Measurements from ENCODE around the gene ARID1B. TPM values are rescaled to one million over a fixed set of nuclear protein-coding genes. Genes with fewer than 3 reads are reported as not detected.

ARID1B gene
- total RNA-seq, 1 donor from 2014 or later: 79.1 TPM

DNA sequence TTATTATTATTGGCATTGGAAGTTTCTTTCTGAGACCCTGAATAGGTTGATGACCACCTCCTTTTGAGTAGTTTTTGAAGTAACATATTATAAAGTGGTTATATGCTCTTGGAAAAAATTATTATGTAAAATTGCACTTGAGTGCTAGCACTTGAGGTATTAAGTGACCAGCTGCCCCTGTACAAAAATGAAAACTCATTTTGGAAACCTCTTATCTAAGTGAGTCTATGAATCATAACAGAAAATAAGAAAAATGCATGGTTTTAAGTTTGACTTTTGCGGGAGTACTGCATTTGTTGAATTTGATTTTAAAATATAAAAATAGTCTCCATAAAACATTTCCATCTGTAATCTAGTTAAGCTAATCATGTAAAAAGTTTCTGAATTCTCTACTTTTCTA lies 297.8 kb downstream of the ARID1B start:
- intact Hi-C loops (cut with micrococcal nuclease): loop anchor here (1.0 to 5.0 kb wide), 3 partner anchors 19 to 98 kb away; no protein-coding TSS in a partner anchor
- no peak overlapping the region for H3K27ac Mint-ChIP-seq
- H3K4me1 Mint-ChIP-seq (ENCODE audit: low read depth): peaks cover 56% of the 10 kb centered on the region
- H3K4me3 Mint-ChIP-seq: no peak overlapping the region
- DNase-seq (ENCODE audit: low spot score): no peak
- no peaks in the 10 kb centered on the region for H3K27me3 Mint-ChIP-seq (ENCODE audit: insufficient read depth)
- peaks cover 12% of the 10 kb centered on the region for H3K36me3 Mint-ChIP-seq (ENCODE audit: low read depth)
- no peaks in the 10 kb centered on the region for H3K9me3 Mint-ChIP-seq

DNA sequence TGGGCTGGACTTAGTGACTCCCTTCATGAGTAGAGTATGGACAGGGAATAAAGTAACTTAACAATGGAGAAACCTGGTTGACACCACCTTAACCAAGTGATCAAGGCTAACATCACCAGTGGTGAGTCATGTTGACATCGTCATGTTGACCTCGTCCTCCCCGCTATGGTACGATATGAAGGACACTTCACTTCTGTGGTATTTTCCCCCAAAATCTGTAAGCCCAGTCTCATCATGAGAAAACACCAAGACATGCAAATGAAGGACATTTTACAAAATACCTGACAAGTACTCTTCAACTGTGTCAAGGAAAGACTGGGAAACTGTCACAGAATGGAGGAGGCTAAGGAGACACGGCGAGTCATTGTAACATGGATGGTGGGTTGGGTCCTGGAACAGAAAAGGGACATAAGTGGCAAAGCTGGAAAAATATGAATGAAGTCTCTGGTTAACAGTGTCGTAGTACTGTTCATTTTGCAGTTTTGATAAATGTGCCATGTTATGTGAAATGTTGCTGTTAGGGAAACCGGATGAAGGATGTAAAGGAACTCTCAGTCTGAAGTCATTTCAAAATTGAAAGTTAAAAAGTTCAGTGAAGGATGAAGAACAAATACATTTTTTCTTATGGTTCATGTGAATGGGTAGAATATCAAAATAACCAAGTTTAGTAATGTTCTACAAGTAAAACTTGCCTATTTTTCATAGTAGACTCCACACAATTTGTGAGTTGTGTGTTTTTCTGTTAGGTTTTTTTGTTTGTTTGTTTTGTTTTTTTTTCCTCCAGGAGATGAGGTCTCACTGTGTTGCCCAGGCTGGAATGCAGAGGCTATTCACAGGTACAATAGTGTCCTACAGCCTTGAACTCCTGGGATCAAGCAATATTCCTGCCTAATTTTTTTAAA lies 298.6 kb downstream of the ARID1B start:
- Mint-ChIP-seq H3K4me3 (peak overlapping the region; percentile 71), H3K4me1 (ENCODE audit: low read depth) (peaks cover 49% of the 10 kb centered on the region), H3K36me3 (ENCODE audit: low read depth) (peaks cover 14% of the 10 kb centered on the region), H3K9me3 (no peaks in the 10 kb centered on the region), H3K27ac (peak overlapping the region; percentile 99), H3K27me3 (ENCODE audit: insufficient read depth) (no peaks in the 10 kb centered on the region)
- DNase-seq (ENCODE audit: low spot score): peak; percentile 4
- intact Hi-C loops (cut with micrococcal nuclease): loop anchor here (1.0 to 5.0 kb wide), 6 partner anchors 7 to 98 kb away; no protein-coding TSS in a partner anchor

GRCh38 chr6:157076451-157076822 lies 299.3 kb downstream of the ARID1B start:
- peak overlapping the region; percentile 99 for H3K27ac Mint-ChIP-seq

DNA sequence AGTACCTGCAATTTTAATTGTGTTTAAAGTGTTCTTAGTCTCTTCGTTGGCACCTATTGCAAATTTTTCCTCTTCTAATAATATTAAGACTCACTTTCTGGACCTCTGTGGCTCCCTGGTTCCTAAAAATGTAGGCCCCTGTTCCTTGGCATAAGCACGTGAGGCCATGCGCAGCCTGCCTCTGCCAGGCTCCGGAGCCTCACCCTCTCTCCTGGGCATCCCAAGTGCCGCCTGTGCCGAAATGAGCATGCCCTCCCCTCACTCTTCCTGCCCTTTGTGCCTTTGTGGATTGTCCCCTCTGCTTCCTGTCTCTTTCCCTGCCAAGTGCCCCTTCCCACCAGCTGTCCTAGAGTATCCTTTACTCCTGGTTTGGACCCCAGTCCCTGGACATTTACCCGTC lies 300.1 kb downstream of the ARID1B start:
- Mint-ChIP-seq H3K36me3 (ENCODE audit: low read depth) (peaks cover 16% of the 10 kb centered on the region), H3K27me3 (ENCODE audit: insufficient read depth) (no peaks in the 10 kb centered on the region), H3K27ac (no peak overlapping the region), H3K9me3 (no peaks in the 10 kb centered on the region), H3K4me1 (ENCODE audit: low read depth) (peaks cover 36% of the 10 kb centered on the region), H3K4me3 (no peak overlapping the region)
- DNase-seq (ENCODE audit: low spot score): no peak
- intact Hi-C loops (cut with micrococcal nuclease): loop anchor here (5.0 kb wide), 1 partner anchor 100 kb away; no protein-coding TSS in a partner anchor

More at GRCh38 chr6:157076451-157076822, 299.3 kb downstream of the ARID1B start:
- Mint-ChIP-seq H3K4me3 (peak overlapping the region; percentile 1), H3K27me3 (ENCODE audit: insufficient read depth) (no peaks in the 10 kb centered on the region), H3K9me3 (no peaks in the 10 kb centered on the region), H3K4me1 (ENCODE audit: low read depth) (peaks cover 43% of the 10 kb centered on the region), H3K36me3 (ENCODE audit: low read depth) (peaks cover 14% of the 10 kb centered on the region)
- no peak for DNase-seq (ENCODE audit: low spot score)
- intact Hi-C loops (cut with micrococcal nuclease): loop anchor here (1.0 to 5.0 kb wide), 4 partner anchors 8 to 99 kb away; no protein-coding TSS in a partner anchor

GRCh38 chr6:157078326-157078725 lies 301.1 kb downstream of the ARID1B start:
- DNase-seq (ENCODE audit: low spot score): no peak
- H3K27me3 Mint-ChIP-seq (ENCODE audit: insufficient read depth): no peaks in the 10 kb centered on the region
- peaks cover 36% of the 10 kb centered on the region for H3K4me1 Mint-ChIP-seq (ENCODE audit: low read depth)
- no peak overlapping the region for H3K27ac Mint-ChIP-seq
- peaks cover 16% of the 10 kb centered on the region for H3K36me3 Mint-ChIP-seq (ENCODE audit: low read depth)
- intact Hi-C loops (cut with micrococcal nuclease): loop anchor here (5.0 kb wide), 1 partner anchor 101 kb away; no protein-coding TSS in a partner anchor
- H3K9me3 Mint-ChIP-seq: no peaks in the 10 kb centered on the region
- no peak overlapping the region for H3K4me3 Mint-ChIP-seq

DNA sequence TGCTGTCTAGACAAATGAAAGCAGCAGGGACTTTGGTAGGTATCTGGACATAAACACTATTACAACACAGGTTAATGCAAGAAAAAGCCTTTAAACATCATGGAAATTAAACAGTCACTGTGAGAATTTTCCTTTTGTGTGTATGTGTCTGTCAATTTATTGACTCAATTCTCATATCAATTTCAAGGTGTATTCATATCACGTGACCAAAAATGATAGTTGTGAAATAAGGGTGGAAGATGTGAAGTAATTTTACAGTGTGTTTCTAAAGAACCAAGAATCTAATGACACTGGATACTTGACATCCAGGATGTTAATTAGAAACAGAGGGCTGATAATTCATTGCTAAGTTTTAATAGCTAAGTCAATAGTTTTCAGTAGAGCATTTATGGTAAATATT lies 302.1 kb downstream of the ARID1B start:
- Mint-ChIP-seq H3K4me1 (ENCODE audit: low read depth) (peaks cover 36% of the 10 kb centered on the region), H3K27me3 (ENCODE audit: insufficient read depth) (no peaks in the 10 kb centered on the region), H3K4me3 (no peak overlapping the region), H3K36me3 (ENCODE audit: low read depth) (peaks cover 12% of the 10 kb centered on the region), H3K27ac (peak overlapping the region; percentile 32), H3K9me3 (no peaks in the 10 kb centered on the region)
- DNase-seq (ENCODE audit: low spot score): no peak
- intact Hi-C loops (cut with micrococcal nuclease): loop anchor here (5.0 kb wide), 1 partner anchor 102 kb away; no protein-coding TSS in a partner anchor

DNA sequence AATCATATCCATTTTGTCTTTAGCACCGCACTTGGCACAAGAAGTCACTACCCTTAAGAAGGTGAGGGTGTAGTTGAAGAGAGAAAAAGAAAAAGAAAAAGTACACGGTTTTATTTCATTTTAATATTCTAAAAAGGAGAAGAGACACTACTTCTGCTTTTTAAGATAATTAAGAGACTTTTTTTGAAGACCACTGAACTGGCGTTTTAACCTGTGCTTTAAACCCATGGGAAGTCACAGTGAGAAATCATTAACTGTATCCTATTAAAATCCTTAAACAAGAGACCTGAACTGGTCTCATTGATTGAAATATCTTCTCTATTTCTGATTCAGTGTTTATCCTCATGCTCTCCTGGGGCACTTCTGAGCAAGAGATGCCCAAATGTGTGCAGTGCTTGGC lies 302.6 kb downstream of the ARID1B start:
- H3K36me3 Mint-ChIP-seq (ENCODE audit: low read depth): peaks cover 7% of the 10 kb centered on the region
- no peak for DNase-seq (ENCODE audit: low spot score)
- H3K4me1 Mint-ChIP-seq (ENCODE audit: low read depth): peaks cover 32% of the 10 kb centered on the region
- intact Hi-C loops (cut with micrococcal nuclease): loop anchor here (5.0 kb wide), 1 partner anchor 102 kb away; no protein-coding TSS in a partner anchor
- H3K4me3 Mint-ChIP-seq: no peak overlapping the region
- H3K27me3 Mint-ChIP-seq (ENCODE audit: insufficient read depth): no peaks in the 10 kb centered on the region
- H3K9me3 Mint-ChIP-seq: no peaks in the 10 kb centered on the region
- H3K27ac Mint-ChIP-seq: no peak overlapping the region

DNA sequence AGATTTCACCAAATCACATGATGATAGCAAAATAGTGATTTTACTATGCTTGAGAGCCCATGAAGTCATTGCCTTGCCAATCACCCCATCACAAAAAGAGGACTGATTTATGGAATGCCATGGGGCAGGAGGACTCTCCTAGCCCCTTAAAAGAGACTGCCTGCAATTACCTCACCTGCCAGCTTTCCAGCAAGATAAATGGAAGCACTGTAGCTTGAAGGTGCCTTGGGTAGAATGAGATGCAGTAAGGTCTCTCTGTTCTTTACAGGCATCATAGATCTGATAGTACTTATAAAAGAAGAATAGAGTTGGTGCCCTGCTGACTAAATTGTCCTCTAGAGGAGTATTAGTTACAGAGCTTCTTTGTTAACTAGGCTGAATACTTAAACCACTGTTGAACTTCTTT lies 303.8 kb downstream of the ARID1B start:
- Mint-ChIP-seq H3K36me3 (ENCODE audit: low read depth) (peaks cover 11% of the 10 kb centered on the region), H3K27me3 (ENCODE audit: insufficient read depth) (no peaks in the 10 kb centered on the region), H3K27ac (no peak overlapping the region), H3K9me3 (no peaks in the 10 kb centered on the region), H3K4me3 (no peak overlapping the region), H3K4me1 (ENCODE audit: low read depth) (peaks cover 22% of the 10 kb centered on the region)
- no peak for DNase-seq (ENCODE audit: low spot score)
- intact Hi-C loops (cut with micrococcal nuclease): no loop called here

DNA sequence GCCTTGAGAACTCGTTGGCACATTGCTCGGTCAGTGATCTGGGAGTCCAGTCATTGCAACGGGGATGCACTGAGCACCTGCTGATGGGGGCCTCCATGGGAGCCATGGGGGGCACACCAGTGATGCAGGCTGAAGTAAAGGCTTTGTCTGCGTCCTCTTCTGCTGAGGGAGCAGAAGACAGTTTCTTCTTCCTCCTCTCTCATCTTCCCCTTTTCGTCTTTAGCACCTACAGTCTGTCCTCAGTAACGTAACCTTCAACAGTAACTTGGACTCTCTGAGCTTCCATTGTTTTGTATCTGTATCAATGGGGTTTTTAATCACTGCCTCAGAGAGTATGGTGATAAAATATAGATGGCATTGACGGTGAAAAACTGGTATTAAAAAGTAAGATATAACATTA lies 306.2 kb downstream of the ARID1B start:
- H3K9me3 Mint-ChIP-seq: no peaks in the 10 kb centered on the region
- intact Hi-C loops (cut with micrococcal nuclease): no loop called here
- peaks cover 11% of the 10 kb centered on the region for H3K36me3 Mint-ChIP-seq (ENCODE audit: low read depth)
- no peak overlapping the region for H3K27ac Mint-ChIP-seq
- H3K27me3 Mint-ChIP-seq (ENCODE audit: insufficient read depth): no peaks in the 10 kb centered on the region
- H3K4me1 Mint-ChIP-seq (ENCODE audit: low read depth): peaks cover 11% of the 10 kb centered on the region
- DNase-seq (ENCODE audit: low spot score): no peak
- H3K4me3 Mint-ChIP-seq: no peak overlapping the region

GRCh38 chr6:157086632-157087031 lies 309.5 kb downstream of the ARID1B start:
- Mint-ChIP-seq H3K4me3 (no peak overlapping the region), H3K9me3 (no peaks in the 10 kb centered on the region), H3K27ac (no peak overlapping the region), H3K36me3 (ENCODE audit: low read depth) (peaks cover 19% of the 10 kb centered on the region), H3K4me1 (ENCODE audit: low read depth) (peaks cover 20% of the 10 kb centered on the region), H3K27me3 (ENCODE audit: insufficient read depth) (no peaks in the 10 kb centered on the region)
- intact Hi-C loops (cut with micrococcal nuclease): no loop called here
- no peak for DNase-seq (ENCODE audit: low spot score)

- no peaks in the 10 kb centered on the region for H3K27me3 Mint-ChIP-seq (ENCODE audit: insufficient read depth)
- no peak overlapping the region for H3K27ac Mint-ChIP-seq
- H3K9me3 Mint-ChIP-seq: no peaks in the 10 kb centered on the region
- peaks cover 18% of the 10 kb centered on the region for H3K36me3 Mint-ChIP-seq (ENCODE audit: low read depth)
- H3K4me1 Mint-ChIP-seq (ENCODE audit: low read depth): peaks cover 20% of the 10 kb centered on the region
- intact Hi-C loops (cut with micrococcal nuclease): loop anchor here (1.0 kb wide), 1 partner anchor 12 kb away; no protein-coding TSS in a partner anchor
- H3K4me3 Mint-ChIP-seq: no peak overlapping the region
- no peak for DNase-seq (ENCODE audit: low spot score)
These were observed 310.8 kb downstream of the ARID1B start for GRCh38 chr6:157087974-157088373.

DNA sequence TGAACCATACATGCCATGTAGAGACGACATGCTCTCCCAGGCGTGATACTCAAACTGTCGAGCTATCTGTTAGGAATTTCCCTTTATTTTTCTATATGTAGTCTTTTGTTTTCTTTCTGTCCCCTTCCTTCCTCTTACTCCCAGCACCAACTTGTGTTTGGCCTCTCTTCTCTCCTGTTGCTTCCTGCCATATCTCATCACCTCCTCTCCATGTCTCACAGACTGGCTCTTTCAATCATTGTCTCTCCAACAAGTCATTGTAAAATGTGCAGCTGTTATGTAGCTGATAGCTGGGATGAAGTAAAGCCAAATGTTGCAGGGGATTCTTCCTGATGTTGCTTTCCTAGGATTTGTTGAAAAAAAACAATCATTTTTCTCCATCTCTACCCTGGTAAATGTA lies 311.7 kb downstream of the ARID1B start:
- intact Hi-C loops (cut with micrococcal nuclease): loop anchor here (1.0 kb wide), 1 partner anchor 13 kb away; no protein-coding TSS in a partner anchor
- H3K36me3 Mint-ChIP-seq (ENCODE audit: low read depth): peaks cover 20% of the 10 kb centered on the region
- H3K27me3 Mint-ChIP-seq (ENCODE audit: insufficient read depth): no peaks in the 10 kb centered on the region
- H3K27ac Mint-ChIP-seq: no peak overlapping the region
- H3K4me1 Mint-ChIP-seq (ENCODE audit: low read depth): peaks cover 23% of the 10 kb centered on the region
- DNase-seq (ENCODE audit: low spot score): no peak
- H3K9me3 Mint-ChIP-seq: no peaks in the 10 kb centered on the region
- no peak overlapping the region for H3K4me3 Mint-ChIP-seq

DNA sequence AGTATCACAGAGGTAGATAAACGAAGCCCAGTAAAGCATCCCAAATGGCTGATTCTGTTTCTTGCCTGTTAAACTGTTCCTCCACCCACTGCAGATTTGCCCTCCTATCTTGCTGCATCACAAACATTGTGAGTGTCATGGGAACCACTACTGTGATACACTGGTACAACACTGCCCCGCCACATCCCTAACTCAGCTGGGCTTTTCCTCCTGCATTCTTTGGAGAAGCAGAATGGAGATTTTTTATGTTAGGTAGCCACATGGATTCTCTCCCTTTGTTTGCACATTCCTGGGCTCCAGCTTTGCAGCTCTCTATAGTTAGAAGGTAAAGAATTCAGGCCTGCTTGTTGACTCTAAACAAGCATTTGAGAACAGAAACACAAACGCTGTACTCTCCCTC lies 312.1 kb downstream of the ARID1B start:
- Mint-ChIP-seq H3K9me3 (no peaks in the 10 kb centered on the region), H3K27me3 (ENCODE audit: insufficient read depth) (no peaks in the 10 kb centered on the region), H3K4me3 (no peak overlapping the region), H3K27ac (no peak overlapping the region), H3K36me3 (ENCODE audit: low read depth) (peaks cover 21% of the 10 kb centered on the region), H3K4me1 (ENCODE audit: low read depth) (peaks cover 28% of the 10 kb centered on the region)
- no peak for DNase-seq (ENCODE audit: low spot score)
- intact Hi-C loops (cut with micrococcal nuclease): no loop called here

Data from activated T-helper 1 cell treated with anti-CD3 and anti-CD28 coated beads, Interleukin-12 subunit alpha, Interleukin-12 subunit beta, Interleukin-2, Interleukin-4 antibody, amounts not matched to agents 30 ng/mL and 10 ng/mL and 1 ng/mL, durations not matched to agents 14 hours and 24 hours and 36 hours (primary cell).